Embryonic facial prominence (tissue), 1 donor: ENCODE results near the gene C1orf198.

Experiments
- DNase-seq: peaks from one replicate; pipeline ENCODE4 v3.0.0-alpha.2; 2016; ENCODE audit errors: extremely low spot score

The C1orf198 gene

DNA sequence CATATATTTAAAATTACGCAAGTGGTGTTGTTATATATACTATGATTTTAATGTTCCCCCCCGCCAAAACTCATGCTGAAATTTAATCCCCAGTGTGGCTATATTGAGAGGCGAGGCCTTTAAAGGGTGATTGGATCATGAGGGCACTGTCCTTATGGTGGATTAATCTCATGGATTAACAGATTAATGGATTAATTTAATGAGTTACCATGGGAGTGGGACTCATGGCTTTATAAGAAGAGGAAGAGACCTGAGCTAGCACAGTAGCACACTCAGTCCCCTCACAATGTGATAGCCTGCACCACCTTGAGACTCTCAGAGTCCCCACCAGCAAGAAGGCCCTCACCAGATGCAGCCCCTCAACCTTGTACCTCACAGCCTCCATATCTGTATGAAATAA lies 34.8 kb downstream of the C1orf198 start:
- no peak for DNase-seq

DNA sequence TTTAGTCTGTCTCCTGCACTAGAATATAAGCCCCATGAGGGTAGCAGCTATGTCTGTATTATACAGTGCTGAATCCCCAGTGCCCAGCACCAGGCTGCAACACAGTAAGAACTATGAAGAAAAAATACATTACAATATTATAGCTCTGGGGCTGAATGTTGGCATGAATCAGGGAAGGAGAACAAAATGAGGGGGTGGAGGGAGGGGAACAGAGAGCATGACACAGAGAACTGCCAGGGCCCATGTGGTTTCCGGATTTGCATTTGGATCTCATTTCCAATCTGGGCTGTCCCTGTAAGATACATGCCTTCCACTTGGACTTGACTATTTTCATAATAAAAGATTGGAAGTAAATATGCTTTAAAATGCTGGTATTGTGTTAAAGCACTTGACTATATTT lies 35.8 kb downstream of the C1orf198 start:
- DNase-seq = no peak

DNA sequence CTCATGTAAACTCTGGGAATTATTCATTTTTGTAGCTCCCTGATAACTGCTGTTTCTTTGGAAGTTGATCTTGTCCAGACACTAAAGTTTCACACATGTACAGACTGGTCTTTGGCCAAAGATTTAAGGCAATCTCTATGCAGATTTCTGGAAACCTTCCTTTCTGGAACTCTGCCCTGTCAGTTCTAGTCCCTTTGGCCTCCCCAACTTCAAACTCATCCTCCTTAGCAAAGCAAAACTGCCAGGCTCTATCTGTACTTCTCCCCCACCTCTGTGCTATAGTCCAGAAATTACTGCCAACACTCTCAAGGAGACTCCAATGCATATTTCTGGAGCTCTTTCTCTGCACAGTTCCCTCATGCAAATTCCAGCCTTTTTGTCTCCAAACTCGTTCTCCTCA lies 36.5 kb downstream of the C1orf198 start:
- no peak for DNase-seq

DNA sequence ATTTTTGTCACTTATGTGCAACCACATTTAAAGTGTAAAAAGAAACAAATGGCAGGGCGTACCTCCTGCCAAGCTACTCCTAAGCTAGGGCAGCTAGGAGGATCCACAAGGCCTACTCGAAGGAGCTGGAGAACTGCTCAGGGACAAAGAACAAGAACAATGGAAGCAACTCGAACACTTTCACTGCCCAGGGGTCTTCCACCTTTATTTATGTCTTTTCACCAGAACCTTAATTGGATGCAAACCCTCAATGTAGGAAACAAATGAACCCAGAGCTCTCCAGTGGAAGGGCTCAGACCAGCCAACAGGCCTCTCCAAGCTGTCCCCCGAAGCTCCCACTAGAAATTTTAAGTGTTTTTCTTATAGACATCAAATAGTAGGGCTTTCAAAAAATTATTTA lies 39.9 kb downstream of the C1orf198 start:
- no peak for DNase-seq

DNA sequence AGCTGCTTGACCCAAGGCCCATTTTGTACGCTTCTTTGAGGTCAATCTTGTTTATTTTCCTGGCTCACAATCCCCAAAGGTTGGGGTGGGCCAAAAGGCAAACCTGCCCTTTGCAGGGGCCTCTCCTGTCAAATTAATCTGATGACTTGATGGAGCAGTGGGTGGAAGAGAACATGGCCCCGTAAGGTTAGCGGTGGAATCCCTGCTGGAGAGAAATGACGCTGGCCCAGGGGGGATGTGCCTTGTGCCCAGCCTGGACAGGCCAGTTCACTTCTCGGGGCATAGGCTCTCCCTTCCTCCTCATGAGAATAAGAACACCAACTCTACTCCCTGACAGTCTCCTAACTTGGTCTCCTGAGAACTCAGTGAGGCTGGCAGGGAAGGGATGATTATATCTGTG lies 40.5 kb downstream of the C1orf198 start:
- no peak for DNase-seq

DNA sequence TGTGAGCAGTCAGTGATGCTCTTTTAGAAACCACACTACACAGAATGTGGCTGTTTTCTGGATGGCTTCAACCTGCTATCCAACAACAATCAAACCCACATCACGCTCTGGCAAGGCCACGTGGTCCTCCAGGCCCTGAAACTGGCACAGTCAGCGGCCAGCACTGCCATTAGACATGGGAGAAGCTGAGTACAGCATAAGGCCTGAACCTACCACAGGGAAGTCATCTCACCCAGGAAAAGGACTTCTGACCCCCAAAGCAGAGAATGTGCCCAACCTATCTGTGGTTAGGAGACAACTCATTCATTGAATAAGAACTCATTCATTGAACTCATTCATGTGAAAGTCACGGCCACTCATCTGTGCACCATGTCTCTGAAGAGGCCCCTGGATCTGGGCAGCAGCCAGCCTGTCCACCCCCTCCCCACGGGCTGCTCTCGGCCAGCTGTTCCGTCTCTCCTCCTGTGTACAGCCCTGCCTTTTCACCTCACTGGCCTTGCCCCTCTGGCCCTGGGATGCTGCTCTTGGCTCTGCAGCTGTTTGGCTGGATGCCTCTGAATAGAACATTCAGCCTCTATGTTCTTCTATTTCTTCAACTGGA lies 41.1 kb downstream of the C1orf198 start:
- DNase-seq = no peak

DNA sequence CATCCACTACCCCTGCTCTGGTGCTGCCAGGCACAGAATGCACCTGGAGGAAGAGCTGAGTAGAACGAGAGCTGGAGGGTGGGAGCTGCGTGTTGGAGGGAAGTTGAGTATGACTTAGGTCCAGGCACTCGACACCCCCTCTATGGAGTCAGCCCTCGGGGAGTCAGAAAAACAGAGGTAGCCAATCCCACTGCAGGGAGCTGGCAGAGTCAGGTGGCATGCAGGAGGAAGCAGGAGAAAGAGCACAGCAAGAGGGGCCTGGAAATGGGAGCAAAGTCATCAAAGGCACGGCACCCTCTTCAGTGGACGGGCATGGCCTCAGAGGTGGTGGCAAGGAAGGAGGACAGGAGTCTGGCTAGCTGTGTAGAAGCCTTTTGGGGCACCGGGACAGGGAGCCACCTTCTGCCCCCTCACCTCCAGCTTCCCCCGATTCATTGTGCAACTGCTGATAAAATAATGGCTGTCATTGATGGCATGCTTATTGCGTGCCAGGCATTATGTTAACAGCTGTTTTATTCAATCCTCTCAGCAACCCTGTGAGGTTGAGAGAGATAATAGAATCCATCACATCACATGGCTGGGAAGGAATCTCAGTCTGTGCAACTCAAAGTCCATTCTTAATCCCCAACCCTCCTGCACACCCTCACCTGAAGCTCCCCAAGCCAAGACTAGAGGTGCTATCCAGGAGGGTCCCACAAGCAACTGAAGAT lies 42.0 kb downstream of the C1orf198 start:
- DNase-seq = no peak

DNA sequence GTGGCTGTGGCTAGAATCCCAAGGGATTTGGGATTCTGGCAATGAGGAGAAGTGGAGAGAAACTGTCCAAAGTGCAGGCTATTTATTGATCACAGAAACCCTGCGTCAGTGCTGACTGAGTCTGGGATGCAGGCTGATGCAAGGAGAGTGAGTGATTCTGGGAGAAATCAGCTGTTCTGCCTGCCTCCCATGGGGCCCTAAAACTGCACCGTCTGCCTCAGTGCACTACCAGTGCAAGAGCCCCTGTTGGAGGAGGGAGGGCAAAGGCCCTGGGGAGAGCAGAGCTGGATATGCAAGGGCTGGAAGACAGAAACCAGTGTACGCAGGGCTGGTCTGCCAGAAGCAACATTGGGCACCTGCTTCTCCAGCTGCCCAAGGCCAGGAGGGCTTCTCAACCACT lies 42.6 kb downstream of the C1orf198 start:
- no peak for DNase-seq

DNA sequence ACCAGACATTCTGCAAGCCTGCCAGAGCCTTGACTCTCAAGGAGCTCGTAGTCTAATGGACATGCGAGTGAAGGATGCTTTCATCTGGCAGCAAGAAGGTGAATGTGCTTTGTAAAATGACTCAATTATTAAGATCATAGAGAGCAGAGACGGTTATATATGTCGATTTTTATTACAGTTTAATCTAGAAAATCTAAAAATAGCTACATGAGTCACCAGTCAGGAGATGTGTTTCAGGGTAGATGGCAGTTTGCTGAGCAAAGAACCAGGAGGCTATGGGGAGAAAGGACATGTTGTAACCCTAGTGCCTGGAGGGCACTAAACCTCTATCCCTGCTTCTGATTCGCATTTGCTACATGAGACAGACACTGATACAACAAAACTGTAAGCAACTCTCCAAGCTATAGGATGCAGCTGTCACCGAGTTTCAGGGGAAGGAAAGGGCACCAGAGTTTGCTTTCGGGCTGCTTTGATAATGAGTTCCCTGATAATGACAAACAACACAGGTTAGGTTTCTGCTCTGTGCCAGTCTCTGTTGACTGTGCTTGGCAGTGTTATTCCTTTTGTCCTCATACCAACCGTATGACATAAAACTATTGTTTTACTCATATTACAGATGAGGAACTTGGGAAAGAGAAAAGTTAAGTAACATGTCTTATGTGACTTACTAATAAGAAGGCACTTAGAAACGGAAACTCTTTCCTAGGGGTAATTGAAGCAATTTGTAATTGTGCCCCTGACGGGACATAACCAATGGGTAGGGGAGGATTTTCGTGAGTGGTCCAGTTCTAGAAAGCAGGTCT lies 43.2 kb downstream of the C1orf198 start:
- no peak for DNase-seq

DNA sequence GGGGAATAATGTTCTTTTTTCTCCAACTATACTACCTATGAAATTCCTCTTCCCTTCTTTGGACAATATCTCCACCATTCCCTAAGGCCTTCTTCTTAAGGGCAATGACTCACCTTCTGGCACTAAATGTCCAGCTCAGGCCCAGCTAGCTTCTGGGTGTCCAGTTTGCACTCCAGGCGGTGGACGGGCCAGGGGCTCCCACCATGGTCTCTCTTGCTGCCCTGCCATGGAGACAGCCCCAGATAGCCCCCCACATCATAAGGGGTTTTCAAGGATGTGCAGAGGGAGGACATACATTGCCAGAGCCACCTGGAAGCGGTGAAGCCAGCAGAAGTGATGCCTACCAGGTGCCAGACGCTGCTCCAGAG lies 43.8 kb downstream of the C1orf198 start:
- DNase-seq = no peak

DNA sequence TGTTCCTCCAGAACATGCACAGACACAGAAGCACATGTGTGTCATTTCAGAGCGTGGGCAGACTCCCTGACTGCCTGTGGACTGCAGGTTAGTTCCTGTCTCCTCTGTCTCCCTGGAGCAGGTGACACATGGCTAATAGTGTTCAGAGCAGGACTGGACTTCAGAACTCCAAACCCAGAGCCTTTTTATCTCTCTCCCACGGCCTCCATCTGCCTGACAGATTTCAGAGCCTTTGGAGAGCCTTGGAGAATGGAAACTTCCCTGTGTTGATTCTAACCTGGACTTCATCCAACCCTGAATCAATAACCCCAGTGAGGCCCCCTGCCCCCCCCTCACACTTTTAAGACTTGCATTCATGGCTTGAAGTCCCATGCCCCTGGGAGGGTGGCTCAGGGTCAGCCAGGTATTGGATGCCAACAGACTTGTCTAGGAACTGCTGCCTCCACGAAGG lies 44.4 kb downstream of the C1orf198 start:
- no peak for DNase-seq

DNA sequence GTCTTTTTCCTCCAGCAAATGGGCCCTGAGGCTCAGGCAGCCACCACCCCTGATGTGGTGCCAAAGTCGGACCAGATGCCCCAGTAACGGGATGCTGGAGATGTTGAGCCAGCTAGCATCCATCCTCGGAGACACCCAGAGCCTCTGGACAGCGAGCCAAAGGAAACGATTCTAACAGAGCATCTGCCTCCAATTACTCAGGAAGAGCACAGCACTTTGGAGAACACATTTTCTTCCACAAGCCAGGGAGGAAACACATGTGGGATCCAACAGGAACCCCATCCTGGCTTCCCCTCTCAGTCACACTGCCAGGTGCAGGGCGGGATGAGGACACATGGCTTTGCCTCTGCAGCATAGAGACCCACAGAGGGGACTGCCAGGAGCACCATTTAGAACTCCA lies 44.9 kb downstream of the C1orf198 start:
- peak; percentile 53 for DNase-seq

DNA sequence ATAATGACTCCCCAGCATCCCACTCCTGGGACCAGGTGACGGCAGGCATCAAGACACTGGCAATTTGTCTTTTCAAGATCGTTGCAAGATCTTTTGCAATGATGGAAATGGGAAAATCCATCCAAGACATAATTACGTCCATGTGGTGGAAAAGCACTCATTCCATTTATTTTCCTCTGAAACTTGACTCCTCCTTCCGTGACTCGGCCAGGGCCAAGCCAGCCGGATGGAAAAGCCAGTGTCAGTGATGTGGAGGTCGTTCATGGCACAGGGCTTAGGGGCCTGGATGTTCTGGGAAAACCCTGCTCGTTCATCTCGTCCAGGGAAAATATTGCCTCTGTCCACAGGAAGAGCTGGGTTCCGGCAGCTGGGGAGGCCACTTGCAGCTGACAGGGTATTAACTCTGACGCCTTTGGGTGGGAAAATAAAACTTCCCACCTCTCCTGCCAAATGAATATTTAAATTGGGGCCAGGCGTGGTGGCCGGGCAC lies 46.2 kb downstream of the C1orf198 start:
- DNase-seq = peak; percentile 16

DNA sequence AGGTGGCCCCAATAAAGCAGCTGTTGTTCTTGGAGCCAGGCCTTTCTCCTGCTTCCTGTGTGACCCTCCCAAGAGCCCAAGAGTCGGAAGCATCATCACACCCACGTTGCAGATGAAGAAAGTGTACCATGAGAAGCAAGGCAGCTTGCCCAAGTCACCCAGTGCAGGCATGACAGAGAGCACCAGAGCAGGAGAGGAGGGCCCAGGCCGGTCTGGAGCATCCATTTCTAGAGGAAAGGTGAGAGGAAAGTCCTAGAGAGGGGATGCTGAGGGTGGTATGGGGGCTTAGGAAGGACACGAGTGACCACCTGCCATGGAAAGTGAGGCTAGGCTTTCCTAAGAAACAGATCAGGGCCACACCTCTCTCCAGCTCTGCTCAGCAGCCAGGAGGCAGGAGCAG lies 47.0 kb downstream of the C1orf198 start:
- DNase-seq = no peak

DNA sequence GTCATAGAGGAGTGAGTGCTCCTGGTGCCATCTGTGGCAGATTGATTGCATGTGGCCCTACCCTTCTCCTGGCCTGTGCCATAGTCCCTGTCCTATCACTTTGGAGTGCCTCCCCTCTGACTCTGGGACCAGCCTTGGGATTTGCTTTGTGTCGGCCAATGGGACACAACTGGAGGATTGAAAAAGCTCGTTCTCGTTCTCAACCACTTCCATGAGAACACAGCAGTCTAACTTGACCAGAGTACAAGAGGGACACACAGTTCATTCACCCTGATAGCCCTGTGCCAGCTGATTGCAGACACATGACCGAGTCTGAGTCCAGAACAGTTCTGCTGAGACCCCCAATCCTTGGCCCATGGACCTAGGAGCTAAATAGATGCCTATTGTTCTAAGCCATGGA lies 47.8 kb downstream of the C1orf198 start:
- DNase-seq = no peak

DNA sequence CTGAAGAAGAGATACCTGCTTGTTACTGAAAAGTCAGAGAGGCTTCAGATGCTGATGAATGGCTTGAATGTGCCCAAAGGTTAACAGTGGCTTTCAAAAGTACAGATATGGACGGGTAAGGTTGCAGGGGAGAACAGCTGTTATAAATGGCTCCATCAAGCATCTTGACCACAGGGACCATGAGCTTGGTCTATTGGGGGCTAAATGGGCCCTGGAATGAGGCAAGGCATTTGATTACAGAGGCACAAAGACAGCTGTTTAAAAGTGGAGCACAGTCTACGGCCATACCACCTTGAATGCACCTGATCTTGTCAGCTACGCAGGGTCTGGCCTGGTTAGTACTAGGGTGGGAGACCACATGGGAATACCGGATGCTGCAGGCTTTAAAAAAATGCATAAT lies 48.3 kb downstream of the C1orf198 start:
- DNase-seq = no peak

DNA sequence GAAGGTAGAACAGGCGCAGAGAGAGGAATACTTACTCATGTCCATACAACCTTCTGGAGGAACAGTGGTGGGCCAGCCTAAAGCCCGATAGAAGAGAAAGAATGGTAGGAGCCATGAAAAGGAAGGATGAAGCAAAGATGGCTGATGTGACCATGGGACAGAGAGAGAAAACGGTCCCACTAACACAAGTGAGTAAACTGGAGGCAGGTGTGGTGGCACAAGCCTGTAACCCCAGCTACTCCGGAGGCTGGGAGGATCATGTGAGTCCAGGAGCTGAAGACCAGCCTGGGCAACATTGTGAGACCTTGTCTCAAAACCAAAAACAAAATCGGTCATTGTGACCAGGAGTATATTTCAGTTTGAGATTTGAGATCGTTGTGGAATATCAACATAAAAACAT lies 49.4 kb downstream of the C1orf198 start:
- DNase-seq = no peak

DNA sequence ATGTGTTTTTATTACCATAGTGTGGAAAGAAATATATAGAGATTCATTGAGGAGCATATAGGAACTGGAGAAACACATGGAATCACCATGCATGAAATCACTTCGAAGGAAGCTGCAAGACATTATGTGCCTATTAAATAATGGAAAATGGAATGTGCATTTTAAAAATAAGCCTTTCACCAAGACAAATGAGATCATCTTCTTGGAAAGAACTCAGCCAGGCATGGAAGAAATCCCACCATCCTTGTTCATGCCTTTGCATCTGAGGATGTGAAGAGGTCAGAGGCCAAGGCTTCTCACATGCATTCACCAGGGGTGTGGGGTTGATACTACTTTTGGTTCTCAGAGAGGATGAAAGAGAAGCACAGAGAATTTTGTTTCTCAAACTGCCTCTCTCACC lies 50.0 kb downstream of the C1orf198 start:
- peak; percentile 42 for DNase-seq

DNA sequence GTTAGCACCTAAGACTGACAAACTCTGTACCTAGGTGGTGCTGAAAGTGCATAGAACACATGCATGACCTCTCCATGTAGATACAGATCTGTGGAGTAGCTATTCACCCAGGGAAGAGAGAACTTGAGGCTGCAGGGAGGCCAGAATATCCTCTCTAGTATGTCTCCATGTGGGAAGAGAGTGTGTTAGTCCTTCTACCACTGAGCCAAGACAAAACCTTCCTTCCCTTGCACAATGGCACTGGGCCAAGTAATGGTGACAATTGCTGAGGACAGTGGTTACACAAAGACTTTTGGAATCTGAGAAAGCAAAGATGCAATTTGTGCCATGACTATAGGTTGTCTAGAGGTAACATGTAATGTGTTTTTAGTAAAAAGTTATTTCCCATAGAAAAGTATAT lies 52.3 kb downstream of the C1orf198 start:
- DNase-seq = no peak

DNA sequence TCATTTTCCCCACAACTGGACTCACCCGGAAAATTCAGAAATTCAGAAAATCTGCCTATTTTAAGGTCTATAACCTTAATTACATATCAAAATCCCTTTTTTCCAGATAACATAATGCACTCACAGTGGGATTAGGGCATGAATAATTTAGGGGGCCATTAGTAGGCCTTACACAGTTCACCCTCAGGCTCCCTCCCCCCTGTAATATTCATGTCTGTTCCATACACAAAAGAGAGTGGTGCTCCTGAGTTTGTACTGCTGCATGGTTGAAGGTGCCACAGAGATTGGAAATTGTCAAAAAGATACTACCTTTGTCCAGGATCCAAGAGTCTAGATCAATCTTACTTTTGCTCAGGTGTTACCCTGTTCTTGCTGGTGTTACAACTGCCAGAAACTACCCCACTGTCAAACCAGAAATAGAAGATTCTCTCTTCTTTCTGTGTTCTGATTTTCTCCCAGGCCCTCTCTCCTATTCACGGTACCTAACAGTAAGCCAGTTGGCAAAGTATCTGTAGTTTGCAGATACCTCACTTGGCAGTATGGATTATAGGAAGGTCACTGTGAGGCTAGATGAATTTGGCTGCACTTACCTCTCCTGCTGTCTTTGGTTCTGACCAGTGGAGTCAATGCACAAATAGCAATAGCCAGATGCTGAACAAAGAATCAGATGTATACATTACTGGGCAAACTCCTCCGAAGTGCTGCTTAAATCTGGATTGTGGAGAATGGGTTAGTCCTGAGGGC lies 53.2 kb downstream of the C1orf198 start:
- no peak for DNase-seq

DNA sequence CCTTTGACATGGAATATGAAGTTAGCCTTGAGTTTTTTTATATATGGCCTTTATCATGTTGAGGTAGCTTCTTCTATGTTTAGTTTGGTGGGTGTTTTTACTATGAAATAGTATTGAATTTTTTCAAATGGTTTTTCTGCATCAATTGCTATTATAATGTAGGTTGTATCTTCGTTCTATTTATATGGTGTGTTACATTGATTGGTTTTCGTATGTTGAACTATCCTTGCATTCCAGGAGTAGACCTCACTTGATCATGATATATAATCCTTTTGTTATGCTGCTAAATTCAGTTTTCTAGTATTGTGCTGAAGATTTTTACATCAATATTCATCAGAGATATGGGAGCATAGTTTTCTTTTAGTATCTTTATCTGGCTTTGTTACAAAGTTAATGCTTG lies 55.8 kb downstream of the C1orf198 start:
- DNase-seq = no peak
